NCI-H2107 treated with DMSO at 0.1 percent for 48 hours (cell line): ENCODE data around the gene GNAT2.

Source experiments
- DNase-seq: peaks from one replicate; lab custom pipeline; 2025; ENCODE audit not compliant: unreplicated experiment; lab: John Stamatoyannopoulos, UW

The GNAT2 gene

GRCh38 chr1:109613361-109614147 is 5.9 kb downstream of the GNAT2 start:
- no peak for DNase-seq

- no peak for DNase-seq
These were observed 8.0 kb downstream of the GNAT2 start for GRCh38 chr1:109611308-109611990.

- no peak for DNase-seq
These were observed 8.7 kb downstream of the GNAT2 start for GRCh38 chr1:109610609-109611307.

DNA sequence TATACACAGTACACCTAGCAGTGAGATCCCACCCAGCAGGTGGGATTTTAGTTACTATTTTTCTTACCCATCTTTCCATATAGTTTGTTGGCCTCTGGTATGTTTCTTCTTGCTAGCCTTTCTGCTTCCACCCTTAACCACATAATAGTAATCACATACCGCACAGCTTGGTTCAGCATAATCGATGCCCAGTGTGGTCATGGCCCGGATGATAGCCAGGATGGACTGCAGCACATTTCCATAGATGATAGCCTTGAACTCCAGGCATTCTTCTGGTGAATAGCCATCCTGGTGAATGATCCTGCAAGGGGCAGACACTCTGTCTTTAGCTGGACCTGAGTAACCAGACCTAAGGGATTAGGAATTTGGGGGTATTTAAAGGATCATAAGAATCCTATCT is 9.5 kb downstream of the GNAT2 start:
- no peak for DNase-seq

DNA sequence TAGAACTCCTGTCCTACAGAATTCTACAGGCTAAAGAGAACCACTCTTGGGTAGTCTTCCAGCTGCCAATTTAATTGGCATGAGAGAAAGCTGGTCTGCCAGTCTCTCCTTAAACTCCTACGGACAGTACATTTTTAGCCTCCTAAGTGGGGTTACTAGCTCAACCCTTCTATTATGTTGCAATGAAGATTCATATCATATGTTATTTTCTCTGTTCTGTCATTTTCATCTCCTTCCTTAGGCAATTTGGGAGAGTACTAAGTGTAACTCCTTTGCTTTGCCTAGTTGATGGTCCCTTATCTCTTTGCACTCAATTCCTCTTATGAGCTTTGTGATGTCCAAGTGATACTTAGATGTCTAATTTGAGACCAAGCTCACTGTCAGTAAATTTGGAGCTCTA is 14.0 kb downstream of the GNAT2 start:
- DNase-seq: no peak

GRCh38 chr1:109603229-109603628 is 16.2 kb downstream of the GNAT2 start:
- no peak for DNase-seq

DNA sequence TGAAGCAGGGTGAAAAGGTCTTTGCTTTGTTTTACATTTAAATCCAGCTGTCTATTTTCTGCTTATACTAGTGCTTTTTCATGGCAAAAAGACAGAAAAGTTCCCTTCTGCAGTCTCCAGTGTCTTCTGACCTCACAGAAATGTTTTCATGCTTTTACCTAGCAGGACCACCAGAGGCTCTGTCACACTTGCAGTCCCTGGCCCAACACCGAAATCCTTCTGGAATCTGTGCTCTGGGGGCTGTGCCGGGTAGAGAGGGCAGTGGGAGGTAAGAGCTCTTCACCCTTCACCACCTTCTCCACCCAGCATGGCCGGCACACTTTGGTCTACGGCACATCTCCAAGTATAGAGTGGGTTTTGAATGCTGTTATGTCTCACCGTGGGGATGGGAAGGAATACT is 20.8 kb downstream of the GNAT2 start:
- no peak for DNase-seq

- no peak for DNase-seq
These were observed 21.3 kb downstream of the GNAT2 start for GRCh38 chr1:109598156-109598555.

GRCh38 chr1:109595531-109595930 is 23.9 kb downstream of the GNAT2 start:
- no peak for DNase-seq

GRCh38 chr1:109592916-109593315 is 26.5 kb downstream of the GNAT2 start:
- DNase-seq: no peak

DNA sequence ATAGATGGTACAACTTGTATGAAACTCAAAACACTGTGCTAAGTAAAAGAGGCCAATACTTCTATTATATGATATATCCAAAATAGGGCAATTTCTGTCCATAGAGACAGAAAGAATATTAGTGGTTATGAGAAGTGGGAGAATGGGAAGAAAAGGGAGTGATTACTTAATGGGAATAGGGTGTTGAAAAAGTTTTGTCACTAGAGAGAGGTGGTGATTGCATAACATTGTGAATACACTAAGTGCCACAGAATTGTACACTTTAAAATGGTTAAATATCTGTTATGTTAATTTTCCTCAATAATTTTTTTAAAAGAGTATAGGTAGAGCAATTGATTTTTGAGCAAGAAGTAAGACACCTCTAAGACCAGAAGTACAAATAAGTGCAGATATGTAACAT is 29.7 kb downstream of the GNAT2 start:
- no peak for DNase-seq

DNA sequence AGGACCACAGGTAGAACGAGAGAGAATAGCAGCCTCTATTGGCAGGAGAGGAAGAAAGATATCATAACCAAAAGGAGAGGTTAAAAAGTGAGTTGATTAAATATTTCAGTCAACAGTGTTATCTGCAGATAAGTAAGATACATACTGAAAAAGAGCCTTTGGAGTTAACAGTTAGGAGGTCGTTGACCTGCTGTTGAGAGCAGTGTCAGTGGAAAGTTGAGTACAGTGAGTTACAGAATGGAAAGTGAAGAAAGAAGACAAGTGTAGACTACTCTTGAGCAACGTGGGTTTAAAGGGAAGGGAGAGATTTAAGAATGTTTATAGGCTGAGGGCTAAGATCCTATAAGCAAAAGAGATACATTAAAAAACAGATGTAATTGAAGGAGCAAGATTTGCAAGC is 30.2 kb downstream of the GNAT2 start:
- DNase-seq: no peak

DNA sequence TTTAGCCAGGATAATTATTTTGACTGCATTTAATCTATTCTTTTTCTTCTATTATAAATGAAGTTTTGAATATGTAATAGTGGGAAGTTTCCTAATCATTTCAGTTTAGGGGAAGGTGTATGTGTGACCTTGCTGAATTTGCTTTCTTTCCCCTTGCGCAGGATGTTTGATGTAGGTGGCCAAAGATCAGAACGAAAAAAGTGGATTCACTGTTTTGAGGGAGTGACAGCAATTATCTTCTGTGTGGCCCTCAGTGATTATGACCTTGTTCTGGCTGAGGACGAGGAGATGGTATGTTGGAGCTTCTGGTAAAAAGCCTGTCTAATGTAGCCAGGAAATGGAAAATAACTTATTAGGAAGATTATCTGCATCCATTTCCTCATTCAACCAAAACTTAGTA is 33.4 kb downstream of the GNAT2 start:
- no peak for DNase-seq

DNA sequence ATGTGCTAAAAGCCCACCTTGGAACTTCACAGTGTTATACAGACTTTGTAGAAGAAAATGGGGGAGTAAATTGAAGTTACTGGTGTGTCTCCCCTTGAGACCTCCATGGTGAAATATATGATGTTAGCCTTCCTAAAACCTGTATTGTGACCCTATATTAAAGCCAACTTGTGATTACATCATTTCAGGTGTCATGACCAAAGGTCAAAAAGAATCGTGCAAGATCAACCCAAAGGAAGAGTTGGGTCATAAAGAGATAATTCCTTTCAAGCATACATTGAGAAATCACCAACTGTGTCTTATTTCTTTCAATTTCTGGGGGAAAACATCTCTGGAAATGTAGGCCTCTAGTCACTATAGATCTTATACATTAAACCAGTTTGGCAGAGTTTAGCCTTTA is 34.6 kb downstream of the GNAT2 start:
- no peak for DNase-seq

- no peak for DNase-seq
These were observed 37.4 kb downstream of the GNAT2 start for GRCh38 chr1:109582021-109582420.

DNA sequence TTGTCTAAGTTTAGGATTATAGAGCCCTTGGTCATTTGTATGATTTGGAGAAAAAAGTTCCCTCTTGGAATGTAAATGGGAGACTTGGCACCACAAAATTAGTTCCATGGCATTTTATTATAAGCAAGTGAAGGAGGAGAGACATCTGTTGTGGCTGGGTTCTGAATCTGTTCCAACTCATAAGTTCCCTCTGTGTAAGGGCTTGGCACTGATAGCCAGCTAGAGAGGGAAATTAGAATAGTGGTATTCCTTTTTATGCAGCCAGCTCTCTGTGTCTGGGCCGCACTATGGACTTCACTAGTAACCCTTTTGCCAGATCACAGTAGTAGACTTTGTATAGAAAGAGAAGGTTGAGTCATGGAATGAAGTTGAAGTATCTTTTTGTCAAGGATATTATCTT is 39.9 kb downstream of the GNAT2 start:
- DNase-seq: no peak

DNA sequence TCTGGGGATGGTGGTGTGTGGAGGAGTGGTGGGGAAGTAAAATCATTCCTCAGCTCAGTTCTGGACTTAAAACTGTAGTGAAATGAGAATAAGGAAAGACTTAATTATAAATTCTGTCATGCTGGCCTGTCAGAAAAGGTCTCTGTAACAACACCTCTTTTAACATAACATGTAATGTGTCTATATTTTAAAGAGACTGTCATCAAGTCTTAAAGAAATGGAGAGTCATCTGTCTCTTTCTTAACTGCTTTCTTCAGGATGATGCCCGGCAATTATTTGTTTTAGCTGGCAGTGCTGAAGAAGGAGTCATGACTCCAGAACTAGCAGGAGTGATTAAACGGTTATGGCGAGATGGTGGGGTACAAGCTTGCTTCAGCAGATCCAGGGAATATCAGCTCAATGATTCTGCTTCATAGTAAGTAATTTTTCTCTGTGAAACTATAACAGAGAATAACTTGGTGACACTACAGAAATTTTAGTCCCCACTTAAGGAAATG is 40.4 kb downstream of the GNAT2 start:
- DNase-seq: no peak

- peak; percentile 33 for DNase-seq
These were observed 45.6 kb downstream of the GNAT2 start for GRCh38 chr1:109573785-109574184.

DNA sequence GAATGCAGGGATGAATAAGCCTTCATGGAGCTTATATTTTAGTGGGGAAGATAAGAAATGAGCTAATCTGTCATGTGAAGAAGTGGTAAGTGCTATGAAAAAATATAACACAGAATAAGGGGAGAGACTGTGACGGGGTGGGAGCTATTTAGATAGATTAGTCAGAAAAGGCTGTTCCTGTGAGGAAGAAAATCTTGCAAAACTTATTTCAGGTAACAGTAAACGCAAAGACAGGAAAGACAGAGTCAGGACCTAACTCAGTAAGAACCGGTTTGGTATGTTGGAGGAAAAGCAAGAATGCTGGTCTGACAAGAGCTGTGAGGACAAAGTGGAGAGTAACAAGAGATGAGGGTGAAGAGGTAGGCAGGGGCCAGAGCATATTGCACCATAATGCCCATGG is 49.0 kb downstream of the GNAT2 start:
- peak; percentile 10 for DNase-seq

- no peak for DNase-seq
These were observed 50.1 kb downstream of the GNAT2 start for GRCh38 chr1:109569323-109569722.

- DNase-seq: no peak
These were observed 51.3 kb downstream of the GNAT2 start for GRCh38 chr1:109567877-109568672.
